Measurements from ENCODE around the gene TBC1D16.
A peak's percentile ranks its signal among the peaks of the same experiment; 100 is the strongest.
"Not testable (repeated sequence)": the region's sequence is repeated elsewhere in the genome, so short reads cannot be mapped to it uniquely, and the experiment has no call there.

Gene TBC1D16

GRCh38 chr17:80050706-80051105 is 15.0 kb upstream of the TBC1D16 start:
- no peak for DNase-seq

DNA sequence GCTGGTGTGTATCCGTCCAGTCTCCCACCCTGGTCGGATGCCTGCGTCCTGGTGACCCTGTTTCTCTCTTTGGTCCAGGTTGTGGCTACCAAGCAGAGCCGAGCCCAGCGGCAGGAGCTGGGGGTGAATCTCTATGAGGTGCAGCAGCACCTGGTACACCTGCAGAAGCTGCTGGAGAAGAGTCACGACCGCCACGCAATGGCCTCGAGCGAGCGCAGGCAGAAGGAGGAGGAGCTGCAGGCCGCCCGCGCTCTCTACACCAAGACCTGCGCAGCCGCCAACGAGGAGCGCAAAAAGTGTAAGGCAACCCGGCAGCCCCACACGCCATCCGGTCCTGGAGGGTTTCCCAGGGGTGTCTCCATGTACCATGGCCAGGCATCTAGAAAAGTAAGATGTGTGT is 14.3 kb upstream of the TBC1D16 start:
- DNase-seq: no peak

GRCh38 chr17:80047176-80047575 is 11.5 kb upstream of the TBC1D16 start:
- no peak for DNase-seq

GRCh38 chr17:80046709-80047108 is 11.0 kb upstream of the TBC1D16 start:
- not testable (repeated sequence) for DNase-seq

- DNase-seq: no peak
These were observed 10.0 kb upstream of the TBC1D16 start for GRCh38 chr17:80045703-80046102.

- no peak for DNase-seq
These were observed 8.3 kb upstream of the TBC1D16 start for GRCh38 chr17:80043963-80044362.

GRCh38 chr17:80036715-80037477 is 1.2 kb upstream of the TBC1D16 start:
- peak; percentile 20 for DNase-seq

DNA sequence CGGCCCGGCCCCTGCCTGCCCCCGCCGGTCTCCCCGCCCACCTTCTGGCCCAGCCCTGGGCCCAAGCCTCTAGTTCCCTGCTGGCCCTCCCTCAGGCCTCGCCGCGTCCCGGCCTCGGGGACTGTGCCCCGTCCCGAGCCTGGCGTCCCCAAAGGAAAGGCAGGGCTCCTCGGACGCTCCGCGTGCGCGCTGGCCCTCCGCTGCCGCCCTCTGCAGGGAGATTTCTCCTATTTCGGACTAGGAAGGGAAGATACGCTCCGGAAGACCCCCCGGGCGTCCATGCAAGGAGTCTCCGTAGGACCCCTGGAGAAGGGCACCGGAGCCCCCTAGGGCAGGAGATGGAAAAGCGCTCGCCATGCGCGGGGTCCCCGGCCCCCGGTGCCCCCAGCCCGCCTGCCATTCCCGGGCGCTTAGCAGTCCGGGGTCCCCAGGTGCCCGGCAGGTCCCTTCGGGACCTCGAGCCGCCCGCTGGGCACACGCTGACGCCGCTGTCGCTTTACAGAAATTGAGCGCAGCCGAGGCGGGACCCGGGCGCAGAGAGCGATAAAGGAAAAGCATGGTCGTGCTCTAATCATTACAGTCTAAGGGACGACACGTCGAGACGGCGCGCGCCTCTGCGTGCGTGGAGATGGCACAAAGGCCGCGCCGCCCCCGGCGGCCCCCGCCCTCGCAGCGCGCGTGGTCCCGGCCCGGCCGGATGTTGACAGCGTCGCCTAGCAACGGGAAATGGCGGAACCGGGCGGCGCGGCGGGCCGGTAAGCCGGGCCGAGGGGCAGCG is 454 bp upstream of the TBC1D16 start, which contains the start of gene CCDC40:
TSS of gene CCDC40 (plus strand) at position 706 of the 778 bp plus-strand sequence. CDS start at position 727, 21 bp downstream.
- DNase-seq: peak; percentile 84

DNA sequence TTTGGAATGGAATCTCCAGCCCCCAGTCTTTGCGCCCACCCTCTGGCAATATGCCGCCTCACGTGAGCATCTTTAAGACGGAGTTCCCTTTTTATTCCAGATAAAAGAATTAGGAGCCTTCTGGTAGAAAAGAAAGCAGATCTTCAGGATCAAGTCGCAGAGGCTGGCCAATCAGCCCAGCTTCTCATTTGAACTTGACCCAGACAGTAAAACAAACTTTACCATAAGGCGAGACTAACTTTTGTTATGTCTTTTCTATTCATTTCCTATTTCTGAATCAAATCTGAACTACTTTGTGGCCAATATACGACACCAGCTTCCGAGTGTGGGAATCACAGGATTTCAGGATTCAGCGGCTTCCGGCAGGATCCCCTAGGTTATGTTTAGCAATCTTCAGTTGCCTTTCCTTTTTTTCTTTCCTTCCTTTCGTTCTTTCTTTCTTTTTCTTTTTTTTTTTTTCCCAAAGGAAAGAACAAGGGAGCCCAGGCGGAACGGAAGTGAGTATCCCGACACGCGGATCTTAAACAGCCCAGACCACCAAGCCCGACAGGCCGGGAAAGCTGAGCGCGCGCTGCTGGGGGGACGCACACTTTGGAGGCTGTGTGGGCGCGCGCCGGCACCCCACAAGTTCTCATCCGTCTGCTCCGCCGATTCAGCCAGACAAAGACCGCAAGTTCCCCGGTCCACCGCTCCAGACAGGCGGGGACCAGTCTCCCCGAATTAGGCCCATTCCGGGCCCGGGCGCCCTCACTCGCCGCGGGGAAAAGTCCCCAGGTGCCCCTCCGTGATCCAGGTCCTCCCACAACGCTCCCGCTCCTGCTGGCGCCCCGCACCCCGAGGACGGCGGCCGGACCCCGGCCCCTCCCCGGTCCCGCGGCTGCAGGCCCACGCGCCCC is 633 bp downstream of the TBC1D16 start:
- peak; percentile 57 for DNase-seq

GRCh38 chr17:80033840-80034239 is 1.8 kb downstream of the TBC1D16 start:
- no peak for DNase-seq

DNA sequence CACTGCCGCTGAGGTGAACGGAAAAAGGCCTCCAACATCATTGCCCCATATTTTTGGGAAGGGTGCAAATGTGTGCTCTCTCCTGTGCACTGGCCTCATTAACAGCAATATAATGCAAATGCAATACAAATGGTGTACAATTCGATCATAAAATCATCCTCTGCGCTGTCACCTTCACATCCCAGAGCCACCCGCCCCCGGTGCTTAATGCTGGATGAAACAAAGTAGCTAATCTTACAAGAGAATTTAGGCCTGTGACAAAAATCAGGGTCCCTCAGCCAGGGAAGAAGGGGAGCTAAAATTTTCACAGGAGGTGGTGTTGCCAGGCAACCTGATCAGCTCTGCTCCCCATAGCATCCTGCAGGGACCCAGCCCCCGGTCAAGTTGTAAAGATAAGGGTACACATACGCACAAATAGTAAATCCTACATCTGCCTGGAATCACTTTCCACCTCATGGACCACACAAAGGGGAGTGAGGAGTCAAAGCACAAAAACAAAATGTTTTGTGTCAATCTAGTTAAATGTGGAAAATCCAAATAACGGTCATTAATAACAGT is 3.0 kb downstream of the TBC1D16 start:
- no peak for DNase-seq

DNA sequence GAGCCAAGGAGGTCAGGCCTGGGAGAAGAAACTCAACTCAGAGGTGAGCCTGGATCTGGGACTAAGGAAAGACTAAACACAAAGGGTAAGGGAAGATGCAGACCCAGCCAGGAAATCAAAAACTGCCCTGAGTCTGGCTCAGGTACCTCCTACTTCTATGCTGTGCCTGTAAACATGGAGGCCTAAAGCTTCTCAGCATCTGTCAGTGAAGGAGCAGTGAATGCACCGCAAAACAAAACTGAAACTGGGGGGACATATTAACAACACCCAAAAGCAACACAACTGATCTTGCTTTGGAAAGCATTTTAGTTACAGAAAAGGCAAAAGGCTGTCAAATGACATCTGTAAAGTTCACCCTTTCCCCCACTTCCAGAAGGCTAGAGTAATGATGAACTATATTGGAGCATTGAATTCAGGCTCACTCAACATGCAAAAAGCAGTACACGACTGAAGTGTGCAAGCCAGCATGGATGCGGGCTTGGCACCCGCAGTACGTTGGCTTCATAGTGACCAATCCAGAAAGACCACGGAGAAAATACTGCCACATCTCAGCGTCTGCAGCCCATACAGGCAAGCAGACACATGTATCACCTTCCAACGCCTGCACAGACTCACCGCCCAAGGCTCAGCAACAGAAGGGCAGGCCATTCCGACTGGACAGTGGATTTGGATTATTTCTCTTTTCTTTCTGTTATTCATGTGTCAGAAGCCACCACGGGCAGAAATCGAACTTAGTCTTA is 3.8 kb downstream of the TBC1D16 start:
- no peak for DNase-seq

DNA sequence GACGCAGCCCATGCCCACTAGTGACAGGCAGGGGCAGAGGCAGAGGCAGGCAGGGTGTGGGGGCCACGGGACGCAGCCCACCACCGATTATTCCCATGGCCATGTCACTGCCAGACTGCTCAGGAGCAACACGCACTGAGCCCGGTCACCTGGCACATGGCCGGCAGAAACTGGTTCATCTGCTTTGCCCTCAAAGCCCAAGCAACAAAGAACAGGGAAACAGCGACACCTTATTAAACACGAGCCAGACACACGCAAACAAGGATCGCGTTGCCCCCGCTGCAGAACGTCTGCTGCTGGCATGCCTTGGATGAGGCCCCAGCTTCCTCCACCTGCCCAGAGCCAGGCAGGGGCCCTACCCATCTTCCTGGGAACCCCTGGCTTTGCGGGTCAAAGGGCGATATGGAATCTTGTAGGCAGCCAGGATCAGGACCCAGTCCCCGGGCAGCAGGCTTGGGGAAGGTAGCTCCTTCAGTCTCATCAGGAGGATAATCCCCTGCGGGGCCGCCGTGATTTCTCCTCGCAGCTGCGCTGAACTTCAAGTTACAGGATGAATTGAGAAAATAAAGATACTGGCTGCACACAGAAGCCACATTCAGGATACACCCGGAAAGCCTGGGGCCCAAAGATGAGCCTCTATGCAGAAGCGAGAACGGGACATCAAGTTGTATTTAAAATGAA is 4.8 kb downstream of the TBC1D16 start:
- DNase-seq: no peak

DNA sequence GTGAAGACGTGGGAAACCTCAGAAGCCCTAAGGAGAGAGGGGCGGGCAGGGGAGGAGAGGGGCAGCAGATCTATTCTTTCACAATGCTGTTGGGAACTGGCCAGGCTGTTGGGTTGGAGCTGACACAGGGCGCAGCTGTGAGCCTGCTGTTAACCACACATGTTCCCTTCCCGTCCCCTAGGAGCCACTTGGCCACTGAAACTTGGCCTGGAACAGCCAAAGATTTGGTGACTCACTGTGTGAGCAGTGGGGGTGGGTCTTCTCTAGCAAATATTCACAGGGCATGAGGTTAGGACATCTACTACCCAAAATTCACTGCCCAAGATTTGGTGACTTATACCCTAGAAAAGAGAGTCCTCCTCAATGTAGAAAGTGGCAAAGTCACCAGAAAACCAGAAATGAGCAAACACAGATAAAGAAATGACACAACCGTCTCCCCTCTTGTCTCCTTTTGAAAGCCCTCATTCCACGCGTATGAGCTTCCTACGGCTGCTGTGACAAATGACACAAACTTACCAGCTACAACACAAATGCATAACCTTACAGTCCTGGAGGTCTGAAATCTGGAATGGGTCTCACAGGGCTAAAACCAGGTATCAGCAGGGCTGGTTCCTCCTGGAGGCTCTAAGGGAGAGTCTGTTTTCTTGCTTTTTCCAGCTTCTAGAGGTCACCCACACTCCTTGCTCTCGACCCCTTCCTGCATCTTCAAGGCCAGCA is 6.3 kb downstream of the TBC1D16 start:
- DNase-seq: peak; percentile 75

- no peak for DNase-seq
These were observed 7.6 kb downstream of the TBC1D16 start for GRCh38 chr17:80028030-80028429.

GRCh38 chr17:80027043-80027435 is 8.6 kb downstream of the TBC1D16 start:
- DNase-seq: no peak

GRCh38 chr17:80026359-80027042 is 9.2 kb downstream of the TBC1D16 start:
- DNase-seq: no peak

DNA sequence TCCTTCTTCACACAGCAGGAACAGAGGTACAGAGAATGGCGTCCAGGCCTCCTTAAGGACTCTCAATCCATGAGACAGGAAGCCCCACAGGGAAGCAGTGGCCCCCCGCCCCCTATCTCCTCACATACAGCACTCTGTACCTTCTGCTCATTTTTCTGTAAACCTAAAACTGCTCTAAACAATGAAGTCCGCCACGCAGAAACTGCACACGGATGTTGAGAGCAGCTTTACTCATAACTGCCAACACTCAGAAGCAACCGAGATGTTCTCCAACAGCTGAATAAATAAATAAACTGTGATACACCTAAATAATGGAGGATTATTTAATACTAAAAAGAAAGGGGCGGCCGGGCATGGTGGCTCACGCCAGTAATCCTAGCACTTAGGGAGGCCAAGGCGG is 9.9 kb downstream of the TBC1D16 start:
- no peak for DNase-seq

- DNase-seq: no peak
These were observed 10.5 kb downstream of the TBC1D16 start for GRCh38 chr17:80025140-80025539.

All from suppressor macrophage treated with lipopolysaccharide for 4 hours (primary cell).